Measurements from ENCODE around the gene SLAIN1.
"Not testable (repeated sequence)": the region's sequence is repeated elsewhere in the genome, so short reads cannot be mapped to it uniquely, and the experiment has no call there.

The SLAIN1 gene

GRCh38 chr13:77697217-77698103 lies at the start of gene SLAIN1:
Gene SLAIN1, plus strand, starts transcription at chr13:77697687. Its CDS starts 227 bp downstream, at chr13:77697914.
- DNase-seq (ENCODE audit: low read depth) = peak; percentile 50

DNA sequence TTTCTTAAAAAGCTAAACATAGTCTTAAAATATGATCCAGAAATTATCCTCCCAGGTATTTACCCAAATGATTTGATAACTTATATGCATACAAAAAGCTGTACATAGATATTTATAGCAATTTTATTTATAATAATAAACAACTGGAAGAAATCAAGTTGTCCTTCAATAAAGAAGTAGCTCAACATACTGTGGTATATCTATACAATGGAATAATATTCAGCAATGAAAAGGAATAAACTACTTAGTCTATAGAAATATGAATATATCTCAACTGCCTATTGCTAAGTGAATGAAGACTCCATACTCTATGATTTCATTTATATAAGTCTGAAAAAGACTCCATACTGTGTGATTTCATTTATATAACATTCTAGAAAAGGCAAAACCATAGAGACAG lies 47.1 kb upstream of the SLAIN1 start:
- DNase-seq (ENCODE audit: low read depth) = no peak

DNA sequence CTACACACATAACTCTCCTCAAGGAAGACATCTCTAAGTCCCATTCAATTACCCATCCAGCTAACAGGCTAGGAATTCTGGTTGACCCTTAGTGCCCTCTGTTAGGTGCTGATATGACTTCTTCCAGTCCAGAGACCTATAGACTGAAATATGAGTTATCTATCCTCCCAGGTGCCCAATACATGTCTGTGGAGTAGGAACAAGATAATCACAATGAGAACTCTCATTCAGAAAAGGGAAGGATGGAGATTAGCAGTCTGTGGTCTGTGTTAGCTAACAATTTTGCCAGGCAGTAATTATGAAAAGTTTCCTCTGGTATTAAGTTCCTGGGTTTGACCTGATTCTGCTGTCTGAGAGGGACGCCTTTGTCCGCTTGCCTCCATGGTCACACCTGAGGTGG lies 44.2 kb upstream of the SLAIN1 start:
- DNase-seq (ENCODE audit: low read depth) = no peak

DNA sequence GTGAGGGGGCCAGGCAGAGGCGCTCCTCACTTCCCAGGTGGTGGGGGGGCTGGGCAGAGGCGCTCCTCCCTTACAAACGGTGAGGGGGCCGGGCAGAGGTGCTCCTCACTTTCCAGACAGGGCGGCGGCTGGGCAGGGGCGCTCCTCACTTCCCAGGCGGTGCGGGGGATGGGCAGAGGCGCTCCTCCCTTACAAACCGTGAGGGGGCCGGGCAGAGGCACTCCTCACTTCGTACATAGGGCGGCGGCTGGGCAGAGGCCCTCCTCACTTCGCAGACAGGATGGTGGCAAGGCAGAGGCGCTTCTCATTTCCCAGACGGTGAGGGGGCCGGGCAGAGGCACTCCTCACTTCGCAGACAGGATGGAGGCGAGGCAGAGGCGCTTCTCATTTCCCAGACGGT lies 37.5 kb upstream of the SLAIN1 start:
- DNase-seq (ENCODE audit: low read depth) = not testable (repeated sequence)

GRCh38 chr13:77660841-77661250 lies 36.6 kb upstream of the SLAIN1 start:
- no peak for DNase-seq (ENCODE audit: low read depth)

GRCh38 chr13:77662301-77662700 lies 35.2 kb upstream of the SLAIN1 start:
- DNase-seq (ENCODE audit: low read depth) = not testable (repeated sequence)

DNA sequence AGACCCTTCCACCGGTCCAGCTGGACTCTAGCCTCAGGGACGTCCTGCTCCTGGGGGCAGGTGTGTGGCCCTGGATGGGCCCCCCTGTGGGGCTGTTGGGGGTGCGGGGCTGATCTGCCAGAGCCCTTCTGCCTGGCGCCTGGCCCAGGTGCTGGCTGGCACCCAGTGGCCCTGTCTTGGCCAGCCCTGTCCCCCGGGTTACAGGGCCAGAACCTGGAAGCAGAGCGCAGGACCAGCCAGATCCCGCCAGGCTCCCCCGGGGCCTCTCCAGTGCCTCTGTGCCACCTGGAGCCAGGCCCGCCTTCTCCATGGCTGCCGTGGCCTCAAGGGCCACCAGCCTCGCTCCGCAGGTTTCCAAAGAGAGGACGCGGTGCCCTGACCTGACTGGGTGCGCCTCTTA lies 34.7 kb upstream of the SLAIN1 start:
- not testable (repeated sequence) for DNase-seq (ENCODE audit: low read depth)

- no peak for DNase-seq (ENCODE audit: low read depth)
Observed at GRCh38 chr13:77674852-77675251, 22.6 kb upstream of the SLAIN1 start.

GRCh38 chr13:77678691-77679235 lies 18.7 kb upstream of the SLAIN1 start:
- no peak for DNase-seq (ENCODE audit: low read depth)

DNA sequence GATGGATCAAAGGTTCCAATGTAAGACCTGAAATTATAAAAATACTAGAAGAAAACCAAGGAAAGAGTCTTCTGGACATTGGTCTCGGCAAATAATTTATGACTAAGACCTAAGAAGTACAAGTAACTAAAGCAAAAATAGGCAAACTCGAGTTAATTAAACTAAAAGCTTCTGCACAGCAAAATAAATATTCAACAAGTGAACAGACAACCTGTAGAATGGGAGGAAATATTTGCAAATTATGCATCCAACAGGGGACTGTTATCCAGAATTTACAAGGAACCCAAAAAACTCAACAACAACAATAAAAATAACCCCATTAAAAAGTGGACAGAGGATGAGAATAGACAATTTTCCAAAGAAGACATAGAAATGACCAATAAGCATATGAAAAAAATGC lies 9.7 kb upstream of the SLAIN1 start:
- no peak for DNase-seq (ENCODE audit: low read depth)

- no peak for DNase-seq (ENCODE audit: low read depth)
Observed at GRCh38 chr13:77691871-77692270, 5.6 kb upstream of the SLAIN1 start.

GRCh38 chr13:77692746-77693448 lies 4.6 kb upstream of the SLAIN1 start:
- DNase-seq (ENCODE audit: low read depth) = no peak

GRCh38 chr13:77693449-77693940 lies 4.0 kb upstream of the SLAIN1 start:
- DNase-seq (ENCODE audit: low read depth) = no peak

- no peak for DNase-seq (ENCODE audit: low read depth)
Observed at GRCh38 chr13:77696006-77696878, 1.2 kb upstream of the SLAIN1 start.

GRCh38 chr13:77696879-77697216 lies 639 bp upstream of the SLAIN1 start:
- no peak for DNase-seq (ENCODE audit: low read depth)

DNA sequence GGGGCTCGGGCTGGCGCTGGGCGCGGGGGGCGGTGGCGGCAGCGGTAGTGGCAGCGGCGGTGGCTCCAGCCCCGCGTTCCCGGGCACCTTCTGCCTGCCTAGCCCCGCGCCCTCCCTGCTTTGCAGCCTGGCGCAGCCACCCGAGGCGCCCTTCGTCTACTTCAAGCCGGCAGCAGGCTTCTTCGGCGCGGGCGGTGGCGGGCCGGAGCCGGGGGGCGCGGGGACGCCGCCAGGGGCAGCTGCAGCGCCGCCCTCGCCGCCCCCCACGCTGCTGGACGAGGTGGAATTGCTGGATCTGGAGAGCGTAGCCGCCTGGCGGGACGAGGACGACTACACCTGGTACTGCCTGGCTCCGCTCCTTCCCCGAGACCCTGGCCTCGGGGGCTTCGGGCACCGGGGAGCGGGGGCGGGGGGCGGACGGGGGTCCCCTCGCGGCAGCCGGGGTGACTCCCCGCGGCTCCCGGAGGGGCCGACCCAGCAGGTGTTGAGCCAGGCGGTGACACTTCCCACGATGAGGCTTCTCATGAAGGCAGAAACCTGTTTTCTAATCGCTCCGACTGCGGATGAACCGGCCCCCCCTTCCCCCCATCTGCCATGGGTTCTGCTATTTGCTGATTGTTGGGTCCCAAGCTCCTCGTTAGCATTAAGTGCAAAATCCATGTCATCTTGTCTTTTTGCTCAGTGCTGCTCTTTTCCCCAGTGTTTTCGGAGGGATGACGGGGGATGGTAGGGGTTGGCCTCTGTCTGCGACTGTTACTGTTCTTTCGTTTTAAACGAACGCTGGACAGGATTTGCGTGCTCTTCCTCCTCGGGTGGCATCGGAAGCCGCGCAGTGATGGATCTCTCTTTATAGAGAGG lies 943 bp downstream of the SLAIN1 start:
- DNase-seq (ENCODE audit: low read depth) = peak; percentile 16

DNA sequence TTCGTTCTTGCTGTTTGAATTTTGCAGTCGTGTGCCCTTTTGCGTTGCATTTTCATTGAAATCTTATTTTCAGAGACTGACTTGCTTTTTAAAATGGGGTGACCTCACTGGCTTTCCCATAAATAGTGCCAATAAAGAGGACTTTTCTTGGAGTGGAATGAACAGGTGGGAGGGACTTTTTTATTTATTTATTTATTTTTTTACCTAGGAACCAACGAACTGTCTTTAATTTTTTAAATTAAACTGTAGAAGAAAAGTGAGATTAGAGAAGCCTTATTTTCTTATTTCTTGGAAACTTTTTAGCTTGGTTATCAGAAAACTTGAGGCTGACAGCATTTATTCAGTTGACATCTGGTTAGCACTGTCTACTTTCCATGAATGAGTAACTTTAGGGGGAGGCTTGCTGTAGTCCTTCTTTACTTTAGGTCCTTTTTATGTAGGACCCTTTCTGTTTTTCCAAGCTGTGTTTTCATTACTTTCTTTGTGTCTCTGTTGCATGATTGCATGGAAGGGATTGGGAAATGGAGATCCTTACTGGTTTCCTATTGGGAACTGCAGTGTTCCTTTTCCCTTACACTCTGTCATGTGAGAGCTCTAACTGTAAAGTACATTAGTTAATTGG lies 1.7 kb downstream of the SLAIN1 start:
- no peak for DNase-seq (ENCODE audit: low read depth)

DNA sequence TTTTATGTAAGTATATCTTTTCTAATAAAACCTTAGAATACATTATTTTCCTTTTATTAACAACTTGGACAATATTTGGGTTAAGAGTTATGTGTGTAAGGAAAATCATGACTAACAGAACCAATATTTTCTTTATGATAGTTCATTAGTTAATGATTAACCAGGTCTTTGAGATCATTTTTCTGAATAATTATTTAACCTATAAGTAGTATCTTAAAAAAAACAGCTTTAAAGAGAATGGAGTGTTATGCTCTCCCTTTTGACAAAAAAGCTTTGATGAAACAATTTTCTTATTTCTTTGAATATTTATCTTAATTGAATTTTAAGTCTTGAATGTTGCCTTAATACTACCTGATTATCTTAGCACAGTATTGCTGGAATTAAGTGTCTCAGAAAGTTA lies 3.8 kb downstream of the SLAIN1 start:
- no peak for DNase-seq (ENCODE audit: low read depth)

GRCh38 chr13:77702366-77702765 lies 4.9 kb downstream of the SLAIN1 start:
- DNase-seq (ENCODE audit: low read depth) = no peak

- no peak for DNase-seq (ENCODE audit: low read depth)
Observed at GRCh38 chr13:77703408-77703807, 5.9 kb downstream of the SLAIN1 start.
